ENCODE data around the gene DDX31.

- TF ChIP-seq CTCF (IDR thresholded peaks at IDR 0.05) (no peak), EZH2 (IDR thresholded peaks at IDR 0.05; ENCODE audit: borderline replicate concordance, insufficient read depth, low read depth, low read length, poor library complexity, severe bottlenecking) (no peak)
Observed at GRCh38 chr9:132651259-132651658, 18.5 kb downstream of the DDX31 start.
